GM19468 (cell line): ENCODE data around the gene SLFN5.
"Not testable (repeated sequence)": the region's sequence is repeated elsewhere in the genome, so short reads cannot be mapped to it uniquely, and the experiment has no call there.

ENCODE experiments used
- ATAC-seq: cut with Tn5 transposase; IDR thresholded peaks from one replicate; pipeline ENCODE4 v1.9.1; 2021; ENCODE audit warnings: mild to moderate bottlenecking, moderate library complexity, moderate number of reproducible peaks; ENCODE audit not compliant: unreplicated experiment; ENCODE audit errors: extremely low read depth

The SLFN5 gene

GRCh38 chr17:35286120-35286781 lies 43.4 kb downstream of the SLFN5 start:
- ATAC-seq = peak; percentile 26

DNA sequence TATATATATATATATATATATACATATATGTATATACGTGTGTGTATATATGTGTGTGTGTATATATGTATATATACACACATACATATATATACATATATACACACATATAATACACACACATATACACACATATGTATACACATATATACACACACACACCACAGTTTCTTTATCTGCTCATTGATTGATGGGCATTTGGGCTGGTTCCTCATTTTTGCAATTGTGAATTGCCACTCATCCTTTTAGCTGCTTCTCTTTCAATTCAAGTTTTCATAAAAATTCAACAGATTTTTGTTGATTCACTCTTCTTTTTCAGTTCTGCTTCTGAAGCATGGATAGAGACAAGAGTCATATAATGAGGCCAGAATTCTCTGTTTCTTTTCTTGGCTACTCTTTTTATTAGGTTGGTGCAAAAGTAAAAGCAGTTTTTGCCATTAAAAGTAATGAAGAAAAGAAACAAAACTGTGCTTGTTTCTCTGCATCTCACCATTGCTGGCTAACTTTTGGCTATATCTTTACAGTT lies 44.5 kb downstream of the SLFN5 start:
- ATAC-seq = no peak

DNA sequence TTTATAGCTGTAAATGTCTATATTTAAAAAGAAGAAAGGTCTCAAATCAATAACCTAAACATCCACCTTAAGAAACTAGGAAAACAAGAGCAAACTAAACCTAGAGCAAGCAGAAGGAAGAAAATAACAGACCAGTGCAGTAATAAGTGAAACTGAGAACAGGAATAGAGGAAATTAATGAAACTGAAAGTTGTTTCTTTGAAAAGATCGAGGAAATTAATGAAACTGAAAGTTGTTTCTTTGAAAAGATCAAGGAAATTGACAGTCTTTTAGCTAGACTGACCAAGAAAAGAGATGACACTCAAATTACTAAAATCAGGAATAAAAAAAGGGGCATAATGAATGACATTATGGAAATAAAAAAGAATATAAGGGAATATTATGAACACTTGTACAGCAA lies 46.4 kb downstream of the SLFN5 start:
- no peak for ATAC-seq

DNA sequence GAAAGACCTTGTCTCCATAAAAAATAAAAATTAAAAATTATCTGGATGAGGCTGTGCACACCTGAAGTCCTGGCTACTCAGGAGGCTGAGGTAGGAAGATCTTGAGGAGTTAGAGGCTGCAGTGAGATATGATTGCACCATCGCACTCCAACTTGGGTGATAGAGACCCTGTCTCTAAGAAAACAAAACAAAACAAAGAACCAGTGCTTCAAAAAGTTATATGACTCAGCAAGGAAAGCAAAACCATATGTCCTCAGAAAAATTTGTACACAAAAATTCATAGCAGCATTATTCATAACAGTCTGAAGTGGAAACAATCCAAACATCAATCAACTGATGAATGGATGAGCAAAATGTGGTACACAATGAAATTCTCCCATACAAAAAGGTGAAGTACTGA lies 48.9 kb downstream of the SLFN5 start:
- ATAC-seq = no peak

GRCh38 chr17:35293151-35293847 lies 50.4 kb downstream of the SLFN5 start:
- ATAC-seq = no peak

DNA sequence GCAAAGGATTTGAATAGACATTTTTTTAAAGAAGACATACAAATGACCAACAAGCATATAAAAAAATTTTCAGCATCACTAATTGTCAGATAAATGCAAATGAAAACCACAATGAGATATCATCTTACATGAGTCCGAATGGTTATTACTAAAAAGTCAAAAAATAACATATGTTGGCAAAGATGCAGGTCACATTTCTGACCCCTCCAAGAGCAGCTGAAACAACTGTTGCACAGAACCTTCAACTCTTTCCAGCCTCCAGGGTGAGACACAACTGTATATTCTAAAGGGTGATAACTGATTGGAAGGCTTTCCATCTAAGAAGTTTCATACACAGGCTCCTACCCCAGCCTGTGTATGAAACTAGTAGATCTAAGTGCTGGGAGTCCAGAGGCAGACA lies 51.9 kb downstream of the SLFN5 start:
- no peak for ATAC-seq

DNA sequence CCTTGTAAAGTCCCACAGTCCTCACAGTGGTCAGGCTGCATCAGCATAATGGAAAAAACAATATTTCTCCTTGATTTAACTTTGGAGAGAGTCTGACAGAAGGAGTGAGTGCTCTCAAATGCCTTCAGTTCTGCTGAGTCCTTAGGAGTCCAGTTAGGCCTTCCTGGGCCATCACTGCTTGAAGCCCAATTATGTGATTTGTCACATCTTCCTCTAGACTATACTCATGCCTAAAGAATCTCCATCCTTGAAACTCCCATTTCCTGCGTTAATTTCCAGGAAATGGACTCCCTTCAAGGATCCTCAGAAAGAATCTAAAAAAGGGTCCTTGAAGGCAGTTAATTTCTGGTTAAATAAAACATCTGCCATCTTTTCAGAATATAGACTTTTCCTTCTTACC lies 52.8 kb downstream of the SLFN5 start:
- no peak for ATAC-seq

- no peak for ATAC-seq
Observed at GRCh38 chr17:35297666-35298065, 54.8 kb downstream of the SLFN5 start.

GRCh38 chr17:35298639-35299038 lies 55.8 kb downstream of the SLFN5 start:
- no peak for ATAC-seq

- ATAC-seq = no peak
Observed at GRCh38 chr17:35299135-35299534, 56.3 kb downstream of the SLFN5 start.

DNA sequence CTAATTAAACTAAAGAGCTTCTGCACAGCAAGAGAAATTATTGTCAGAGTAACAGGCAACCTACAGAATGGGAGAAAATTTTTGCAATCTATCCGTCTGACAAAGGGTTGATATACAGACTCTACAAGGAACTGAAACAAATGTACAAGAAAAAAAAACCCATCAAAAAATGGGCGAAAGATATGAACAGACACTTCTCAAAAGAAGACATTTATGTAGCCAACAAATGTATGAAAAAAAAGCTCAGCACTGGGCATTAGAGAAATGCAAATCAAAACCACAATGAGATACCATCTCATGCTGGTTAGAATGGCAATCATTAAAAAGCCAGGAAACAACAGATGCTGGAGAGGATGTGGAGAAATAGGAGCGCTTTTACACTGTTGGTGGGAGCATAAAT lies 66.5 kb downstream of the SLFN5 start:
- ATAC-seq = not testable (repeated sequence)

- no peak for ATAC-seq
Observed at GRCh38 chr17:35312346-35312745, 69.5 kb downstream of the SLFN5 start.

GRCh38 chr17:35312790-35313711 lies 70.2 kb downstream of the SLFN5 start:
- peak; percentile 47 for ATAC-seq

DNA sequence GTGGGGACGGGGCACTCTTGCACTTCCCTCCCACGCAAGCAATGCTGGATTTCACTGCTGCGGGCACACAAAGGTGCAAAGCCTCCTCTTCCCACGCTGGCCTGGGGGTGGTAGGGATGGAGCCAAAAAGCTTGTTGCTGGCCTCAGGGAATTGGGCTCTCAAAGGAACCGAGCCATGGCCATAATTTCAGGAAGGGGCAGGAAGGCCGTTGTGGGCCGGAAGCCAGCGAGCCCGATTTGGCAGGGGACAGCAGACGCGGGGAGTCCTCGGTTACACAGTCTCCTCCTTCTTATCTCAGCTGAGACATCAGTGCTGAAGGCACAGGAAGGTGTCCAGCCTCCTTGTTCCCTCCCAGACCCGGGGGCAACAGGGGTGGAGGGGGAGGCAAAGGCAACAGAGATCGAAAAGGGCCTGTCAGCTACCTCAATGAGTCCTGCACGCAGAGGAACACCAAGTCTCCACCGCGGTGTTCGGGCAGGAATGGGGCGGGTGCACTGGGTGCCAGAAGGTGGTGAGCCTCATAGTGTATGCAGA lies 71.1 kb downstream of the SLFN5 start:
- ATAC-seq = no peak

DNA sequence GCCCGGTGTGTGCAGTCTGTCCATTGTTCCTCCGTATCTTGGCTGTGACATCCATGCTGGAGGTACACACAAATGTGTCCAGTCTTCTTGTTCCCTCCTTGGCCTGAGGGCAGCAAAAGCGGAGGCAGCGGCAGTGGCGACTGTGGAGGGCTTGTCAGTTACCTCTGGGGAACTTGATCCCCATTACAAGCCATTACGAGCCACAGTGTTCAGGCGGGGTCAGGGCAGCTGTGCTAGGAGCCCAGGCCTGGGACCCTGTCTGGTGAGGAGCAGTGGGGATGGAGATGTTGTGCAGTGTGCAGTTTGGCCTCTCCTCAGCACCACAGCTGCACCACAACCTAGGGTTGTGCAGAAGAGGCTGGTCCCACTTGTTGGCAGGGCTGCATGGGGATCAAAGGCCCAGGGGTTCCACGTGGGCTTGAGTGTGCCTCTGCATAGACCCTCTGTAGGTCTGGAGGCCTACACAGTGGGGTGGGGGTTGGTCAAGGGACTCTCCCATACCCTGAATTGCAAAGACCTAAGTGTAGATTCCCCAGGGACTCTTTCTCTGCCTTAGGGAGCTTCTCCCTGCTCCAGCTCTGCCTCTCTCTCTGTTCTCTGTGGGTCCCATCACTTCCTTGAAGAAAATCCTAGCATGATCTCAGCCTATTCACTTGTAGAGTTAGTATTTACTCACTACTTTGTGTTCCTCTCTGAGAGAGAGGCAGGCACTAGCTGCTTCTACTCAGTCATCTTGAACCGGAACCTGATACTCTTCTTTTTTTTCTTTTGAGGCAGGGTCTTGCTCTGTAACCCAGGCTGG lies 71.7 kb downstream of the SLFN5 start:
- ATAC-seq = no peak

DNA sequence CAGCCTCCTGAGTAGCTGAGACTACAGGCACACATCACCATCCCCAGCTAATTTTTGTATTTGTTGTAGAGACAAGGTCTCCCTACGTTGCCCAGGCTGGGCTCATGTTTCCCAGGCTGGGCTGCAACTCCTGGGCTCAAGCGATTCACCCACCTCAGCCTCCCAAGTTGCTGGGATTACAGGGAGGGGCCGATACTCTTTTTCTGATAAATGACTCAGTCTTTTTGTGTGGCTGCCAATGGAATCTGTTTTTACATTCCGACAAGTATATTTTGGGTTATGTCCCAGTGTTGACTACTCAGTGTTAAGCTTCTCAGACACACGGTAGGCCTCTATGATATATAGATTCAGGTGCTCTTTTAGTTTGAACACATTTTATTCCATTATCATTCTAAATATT lies 72.4 kb downstream of the SLFN5 start:
- ATAC-seq = no peak

GRCh38 chr17:35315971-35316370 lies 73.1 kb downstream of the SLFN5 start:
- ATAC-seq = no peak

DNA sequence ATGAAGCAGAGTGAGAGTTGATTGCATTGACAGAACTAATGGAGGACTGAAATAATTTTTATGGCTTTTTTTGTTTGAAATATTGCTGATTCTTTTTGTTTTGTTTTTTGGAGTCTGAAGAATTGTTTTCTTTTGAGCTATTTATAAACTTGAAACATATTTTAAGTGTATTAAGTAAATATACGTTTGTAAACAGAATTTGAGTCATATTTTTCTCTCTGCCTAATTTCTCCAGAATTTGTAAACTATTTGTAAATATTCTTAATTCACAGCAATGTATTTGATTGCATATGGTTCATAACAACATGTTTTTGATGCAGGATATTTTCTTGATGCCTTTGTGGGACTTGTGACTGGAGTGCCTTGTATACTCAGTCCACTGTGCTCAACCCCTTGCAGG lies 79.9 kb downstream of the SLFN5 start:
- no peak for ATAC-seq
